ENCODE data around the gene ZNF304.

DNA sequence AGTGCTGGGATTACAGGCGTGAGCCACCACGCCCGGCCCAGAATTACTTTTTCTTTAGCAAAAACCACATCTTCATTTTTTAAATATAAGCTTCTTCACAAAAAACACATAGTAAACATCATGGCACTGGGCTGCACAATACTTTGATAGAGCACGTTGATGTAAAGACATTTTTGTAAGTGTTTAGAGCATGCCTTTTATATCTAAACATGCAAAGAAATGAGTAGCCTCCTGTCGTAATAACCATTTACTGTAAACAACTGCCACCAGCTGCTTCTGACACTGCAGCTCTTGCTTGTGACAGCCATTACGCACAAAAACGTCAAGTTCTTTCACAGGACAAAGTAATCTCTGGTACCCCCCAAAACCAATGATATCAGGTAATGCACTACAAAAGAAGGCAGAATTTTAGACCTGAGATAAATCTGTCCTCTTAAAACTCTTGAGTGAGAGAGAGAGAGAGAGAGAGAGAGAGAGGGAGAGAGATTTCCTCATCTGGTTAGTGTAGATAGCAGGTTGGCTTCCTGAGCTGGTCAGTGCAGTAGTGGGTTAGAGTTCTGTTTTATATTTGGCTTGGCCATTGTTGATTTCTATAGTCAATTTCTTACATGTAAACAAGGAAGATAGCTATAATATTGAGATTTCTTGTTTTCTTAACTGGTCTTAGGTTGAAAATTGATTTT, 31.9 kb downstream of the ZNF304 start:
- TF ChIP-seq POLR2AphosphoS5 (IDR thresholded peaks at IDR 0.05; ENCODE audit: low read depth) (no peak), EZH2 (IDR thresholded peaks at IDR 0.05; ENCODE audit: low read depth, unreplicated experiment) (no peak), REST (IDR thresholded peaks at IDR 0.05; ENCODE audit: unreplicated experiment) (no peak), ZNF331 (CRISPR knock-in tag; IDR thresholded peaks at IDR 0.05; ENCODE audit: low read depth) (no peak), EZH2phosphoT487 (IDR thresholded peaks at IDR 0.05; ENCODE audit: unreplicated experiment) (no peak), JUNB (IDR thresholded peaks at IDR 0.05; ENCODE audit: unreplicated experiment) (no peak), STAT1 (IDR thresholded peaks at IDR 0.05; ENCODE audit: unreplicated experiment) (no peak), CREB1 (CRISPR knock-in tag; IDR thresholded peaks at IDR 0.05; ENCODE audit: low read depth) (no peak)
- TF ChIP-seq, protein P1, sequence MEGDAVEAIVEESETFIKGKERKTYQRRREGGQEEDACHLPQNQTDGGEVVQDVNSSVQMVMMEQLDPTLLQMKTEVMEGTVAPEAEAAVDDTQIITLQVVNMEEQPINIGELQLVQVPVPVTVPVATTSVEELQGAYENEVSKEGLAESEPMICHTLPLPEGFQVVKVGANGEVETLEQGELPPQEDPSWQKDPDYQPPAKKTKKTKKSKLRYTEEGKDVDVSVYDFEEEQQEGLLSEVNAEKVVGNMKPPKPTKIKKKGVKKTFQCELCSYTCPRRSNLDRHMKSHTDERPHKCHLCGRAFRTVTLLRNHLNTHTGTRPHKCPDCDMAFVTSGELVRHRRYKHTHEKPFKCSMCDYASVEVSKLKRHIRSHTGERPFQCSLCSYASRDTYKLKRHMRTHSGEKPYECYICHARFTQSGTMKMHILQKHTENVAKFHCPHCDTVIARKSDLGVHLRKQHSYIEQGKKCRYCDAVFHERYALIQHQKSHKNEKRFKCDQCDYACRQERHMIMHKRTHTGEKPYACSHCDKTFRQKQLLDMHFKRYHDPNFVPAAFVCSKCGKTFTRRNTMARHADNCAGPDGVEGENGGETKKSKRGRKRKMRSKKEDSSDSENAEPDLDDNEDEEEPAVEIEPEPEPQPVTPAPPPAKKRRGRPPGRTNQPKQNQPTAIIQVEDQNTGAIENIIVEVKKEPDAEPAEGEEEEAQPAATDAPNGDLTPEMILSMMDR (conservative IDR thresholded peaks at IDR 0.05; ENCODE audit: low read depth in 2 of 2), result no peak
- TF ChIP-seq, protein P2, sequence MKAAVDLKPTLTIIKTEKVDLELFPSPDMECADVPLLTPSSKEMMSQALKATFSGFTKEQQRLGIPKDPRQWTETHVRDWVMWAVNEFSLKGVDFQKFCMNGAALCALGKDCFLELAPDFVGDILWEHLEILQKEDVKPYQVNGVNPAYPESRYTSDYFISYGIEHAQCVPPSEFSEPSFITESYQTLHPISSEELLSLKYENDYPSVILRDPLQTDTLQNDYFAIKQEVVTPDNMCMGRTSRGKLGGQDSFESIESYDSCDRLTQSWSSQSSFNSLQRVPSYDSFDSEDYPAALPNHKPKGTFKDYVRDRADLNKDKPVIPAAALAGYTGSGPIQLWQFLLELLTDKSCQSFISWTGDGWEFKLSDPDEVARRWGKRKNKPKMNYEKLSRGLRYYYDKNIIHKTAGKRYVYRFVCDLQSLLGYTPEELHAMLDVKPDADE (IDR thresholded peaks at IDR 0.05), result no peak

Measured in GM23338 (cell line).